ENCODE results near the gene VPS13D.

Gene VPS13D

GRCh38 chr1:12495725-12496124 is 265.9 kb downstream of the VPS13D start:
- Histone ChIP-seq H3K79me1 (replicated peaks; ENCODE audit: low read length, poor library complexity, severe bottlenecking) (no peaks in the 10 kb centered on the region), H3K14ac (ENCODE audit: low read length in 2 of 2) (no peak overlapping the region), H2BK15ac (ENCODE audit: low read depth, poor library complexity, severe bottlenecking) (no peak overlapping the region), H3K27ac (ENCODE audit: low read length, poor library complexity, severe bottlenecking) (no peak overlapping the region), H3K9ac (ENCODE audit: low read length) (no peak overlapping the region), H3K4me1 (ENCODE audit: control insufficient read depth, insufficient read depth, low read depth, low read length) (peaks cover 2% of the 10 kb centered on the region), H3K4me2 (ENCODE audit: low read length, poor library complexity, severe bottlenecking) (no peak overlapping the region), H3K4ac (ENCODE audit: low read depth in 1 of 2, low read length in 2 of 2) (no peak overlapping the region), H2AK5ac (ENCODE audit: low read length, severe bottlenecking) (no peak overlapping the region), H4K8ac (ENCODE audit: low read length) (no peak overlapping the region), H4K91ac (ENCODE audit: low read length) (no peak overlapping the region), H2BK120ac (ENCODE audit: low read depth, low read length) (no peak overlapping the region), H3K18ac (ENCODE audit: low read depth in 1 of 2, low read length in 2 of 2) (no peak overlapping the region), H3K27me3 (ENCODE audit: control insufficient read depth in 1 of 2, insufficient read depth in 1 of 2, low read length in 2 of 2) (no peaks in the 10 kb centered on the region), H2AFZ (ENCODE audit: low read depth, low read length) (no peak overlapping the region), H2BK12ac (ENCODE audit: low read length in 2 of 2) (no peak overlapping the region), H2BK5ac (ENCODE audit: low read depth, low read length, poor library complexity, severe bottlenecking) (no peak overlapping the region), H3K23ac (ENCODE audit: low read length in 2 of 2) (no peak overlapping the region), H3K4me3 (ENCODE audit: insufficient read depth in 1 of 2, low read depth in 1 of 2, low read length in 2 of 2) (no peak overlapping the region), H3K9me3 (ENCODE audit: control insufficient read depth, low read length) (no peaks in the 10 kb centered on the region), H3K36me3 (ENCODE audit: control insufficient read depth in 1 of 2, insufficient read depth in 2 of 2, low read depth in 1 of 2, low read length in 2 of 2) (peaks cover 0 to 21% of the 10 kb centered on the region in 2 experiments)
- DNase-seq: no peak
- whole genome bisulfite sequencing: 87% methylated on average over 10 of the region's 11 CpGs

- H3K27me3 ChIP-seq (ENCODE audit: control insufficient read depth in 1 of 2, insufficient read depth in 1 of 2, low read length in 2 of 2): no peaks in the 10 kb centered on the region
- peaks cover 0 to 17% of the 10 kb centered on the region in 2 experiments for H3K36me3 ChIP-seq (ENCODE audit: control insufficient read depth in 1 of 2, insufficient read depth in 2 of 2, low read depth in 1 of 2, low read length in 2 of 2)
- no peak overlapping the region for H2BK15ac ChIP-seq (ENCODE audit: low read depth, poor library complexity, severe bottlenecking)
- no peak for DNase-seq
- H3K14ac ChIP-seq (ENCODE audit: low read length in 2 of 2): no peak overlapping the region
- no peak overlapping the region for H2BK120ac ChIP-seq (ENCODE audit: low read depth, low read length)
- H4K8ac ChIP-seq (ENCODE audit: low read length): no peak overlapping the region
- WGBS: 75% methylated on average over 9 of the region's 9 CpGs
- H3K9ac ChIP-seq (ENCODE audit: low read length): no peak overlapping the region
- no peak overlapping the region for H3K4me3 ChIP-seq (ENCODE audit: insufficient read depth in 1 of 2, low read depth in 1 of 2, low read length in 2 of 2)
- H3K4me1 ChIP-seq (ENCODE audit: control insufficient read depth, insufficient read depth, low read depth, low read length): peaks cover 2% of the 10 kb centered on the region
- no peak overlapping the region for H2AK5ac ChIP-seq (ENCODE audit: low read length, severe bottlenecking)
- H3K4me2 ChIP-seq (ENCODE audit: low read length, poor library complexity, severe bottlenecking): no peak overlapping the region
- no peak overlapping the region for H3K23ac ChIP-seq (ENCODE audit: low read length in 2 of 2)
- no peak overlapping the region for H3K4ac ChIP-seq (ENCODE audit: low read depth in 1 of 2, low read length in 2 of 2)
- H3K9me3 ChIP-seq (ENCODE audit: control insufficient read depth, low read length): no peaks in the 10 kb centered on the region
- no peak overlapping the region for H3K18ac ChIP-seq (ENCODE audit: low read depth in 1 of 2, low read length in 2 of 2)
- H3K27ac ChIP-seq (ENCODE audit: low read length, poor library complexity, severe bottlenecking): no peak overlapping the region
- no peak overlapping the region for H2BK5ac ChIP-seq (ENCODE audit: low read depth, low read length, poor library complexity, severe bottlenecking)
- no peak overlapping the region for H2AFZ ChIP-seq (ENCODE audit: low read depth, low read length)
- no peak overlapping the region for H2BK12ac ChIP-seq (ENCODE audit: low read length in 2 of 2)
- no peak overlapping the region for H4K91ac ChIP-seq (ENCODE audit: low read length)
- no peaks in the 10 kb centered on the region for H3K79me1 ChIP-seq (replicated peaks; ENCODE audit: low read length, poor library complexity, severe bottlenecking)
Measured at GRCh38 chr1:12496154-12496961, 266.5 kb downstream of the VPS13D start.

GRCh38 chr1:12499539-12500240 is 269.9 kb downstream of the VPS13D start:
- Histone ChIP-seq H4K8ac (ENCODE audit: low read length) (no peak overlapping the region), H4K91ac (ENCODE audit: low read length) (no peak overlapping the region), H3K4me1 (ENCODE audit: control insufficient read depth, insufficient read depth, low read depth, low read length) (peaks cover 5% of the 10 kb centered on the region), H3K14ac (ENCODE audit: low read length in 2 of 2) (no peak overlapping the region), H2BK120ac (ENCODE audit: low read depth, low read length) (no peak overlapping the region), H3K4ac (ENCODE audit: low read depth in 1 of 2, low read length in 2 of 2) (no peak overlapping the region), H3K9ac (ENCODE audit: low read length) (peak overlapping the region; percentile 59), H2BK15ac (ENCODE audit: low read depth, poor library complexity, severe bottlenecking) (no peak overlapping the region), H3K36me3 (ENCODE audit: control insufficient read depth in 1 of 2, insufficient read depth in 2 of 2, low read depth in 1 of 2, low read length in 2 of 2) (peaks cover 8 to 17% of the 10 kb centered on the region in 2 experiments), H3K9me3 (ENCODE audit: control insufficient read depth, low read length) (no peaks in the 10 kb centered on the region), H3K18ac (ENCODE audit: low read depth in 1 of 2, low read length in 2 of 2) (no peak overlapping the region), H2BK5ac (ENCODE audit: low read depth, low read length, poor library complexity, severe bottlenecking) (no peak overlapping the region), H3K79me1 (replicated peaks; ENCODE audit: low read length, poor library complexity, severe bottlenecking) (peaks cover 4% of the 10 kb centered on the region), H3K4me3 (ENCODE audit: insufficient read depth in 1 of 2, low read depth in 1 of 2, low read length in 2 of 2) (no peak overlapping the region), H3K23ac (ENCODE audit: low read length in 2 of 2) (no peak overlapping the region), H3K27ac (ENCODE audit: low read length, poor library complexity, severe bottlenecking) (no peak overlapping the region), H3K4me2 (ENCODE audit: low read length, poor library complexity, severe bottlenecking) (no peak overlapping the region), H2AK5ac (ENCODE audit: low read length, severe bottlenecking) (no peak overlapping the region), H2BK12ac (ENCODE audit: low read length in 2 of 2) (no peak overlapping the region), H3K27me3 (ENCODE audit: control insufficient read depth in 1 of 2, insufficient read depth in 1 of 2, low read length in 2 of 2) (no peaks in the 10 kb centered on the region), H2AFZ (ENCODE audit: low read depth, low read length) (no peak overlapping the region)
- 97% methylated on average over 8 of the region's 13 CpGs for WGBS
- no peak for DNase-seq

GRCh38 chr1:12501661-12502060 is 271.8 kb downstream of the VPS13D start:
- Histone ChIP-seq H3K27ac (ENCODE audit: low read length, poor library complexity, severe bottlenecking) (no peak overlapping the region), H3K18ac (ENCODE audit: low read depth in 1 of 2, low read length in 2 of 2) (no peak overlapping the region), H3K9ac (ENCODE audit: low read length) (no peak overlapping the region), H3K14ac (ENCODE audit: low read length in 2 of 2) (no peak overlapping the region), H3K79me1 (replicated peaks; ENCODE audit: low read length, poor library complexity, severe bottlenecking) (peaks cover 4% of the 10 kb centered on the region), H3K27me3 (ENCODE audit: control insufficient read depth in 1 of 2, insufficient read depth in 1 of 2, low read length in 2 of 2) (no peaks in the 10 kb centered on the region), H3K4me2 (ENCODE audit: low read length, poor library complexity, severe bottlenecking) (no peak overlapping the region), H2BK5ac (ENCODE audit: low read depth, low read length, poor library complexity, severe bottlenecking) (no peak overlapping the region), H4K8ac (ENCODE audit: low read length) (no peak overlapping the region), H3K9me3 (ENCODE audit: control insufficient read depth, low read length) (no peaks in the 10 kb centered on the region), H2BK12ac (ENCODE audit: low read length in 2 of 2) (no peak overlapping the region), H3K23ac (ENCODE audit: low read length in 2 of 2) (no peak overlapping the region), H2AFZ (ENCODE audit: low read depth, low read length) (no peak overlapping the region), H2BK120ac (ENCODE audit: low read depth, low read length) (no peak overlapping the region), H2AK5ac (ENCODE audit: low read length, severe bottlenecking) (no peak overlapping the region), H3K4me3 (ENCODE audit: insufficient read depth in 1 of 2, low read depth in 1 of 2, low read length in 2 of 2) (no peak overlapping the region), H4K91ac (ENCODE audit: low read length) (no peak overlapping the region), H3K36me3 (ENCODE audit: control insufficient read depth in 1 of 2, insufficient read depth in 2 of 2, low read depth in 1 of 2, low read length in 2 of 2) (peaks cover 14 to 25% of the 10 kb centered on the region in 2 experiments), H2BK15ac (ENCODE audit: low read depth, poor library complexity, severe bottlenecking) (no peak overlapping the region), H3K4me1 (ENCODE audit: control insufficient read depth, insufficient read depth, low read depth, low read length) (peaks cover 4% of the 10 kb centered on the region), H3K4ac (ENCODE audit: low read depth in 1 of 2, low read length in 2 of 2) (no peak overlapping the region)
- 74% methylated on average over 8 of the region's 9 CpGs for WGBS
- peak; percentile 18 for DNase-seq

All from mesenchymal stem cell (in vitro differentiated cells and primary cell).